NCI-H524 (cell line): ENCODE results near the gene APBA1.
"Not testable (repeated sequence)": the region's sequence is repeated elsewhere in the genome, so short reads cannot be mapped to it uniquely, and the experiment has no call there.

Experiments used
- DNase-seq, 2 experiments: peaks; one replicate each; lab custom pipeline; 2025; lab: John Stamatoyannopoulos, UW

The APBA1 gene

GRCh38 chr9:69442486-69442885 is 229.7 kb downstream of the APBA1 start:
- DNase-seq, result no peak

GRCh38 chr9:69440254-69440955 is 231.8 kb downstream of the APBA1 start:
- DNase-seq, result not testable (repeated sequence)

- not testable (repeated sequence) for DNase-seq
Measured at GRCh38 chr9:69439654-69440053, 232.5 kb downstream of the APBA1 start.

- DNase-seq, result no peak
Measured at GRCh38 chr9:69433968-69434367, 238.2 kb downstream of the APBA1 start.

- no peak for DNase-seq
Measured at GRCh38 chr9:69433392-69433791, 238.8 kb downstream of the APBA1 start.

- no peak for DNase-seq
Measured at GRCh38 chr9:69432623-69433022, 239.5 kb downstream of the APBA1 start.

- DNase-seq, result no peak
Measured at GRCh38 chr9:69431777-69432176, 240.4 kb downstream of the APBA1 start.

- DNase-seq, result no peak
Measured at GRCh38 chr9:69431203-69431602, 241.0 kb downstream of the APBA1 start.

- DNase-seq, result no peak
Measured at GRCh38 chr9:69430206-69430605, 242.0 kb downstream of the APBA1 start.

GRCh38 chr9:69429281-69429680 is 242.9 kb downstream of the APBA1 start:
- DNase-seq, result no peak

- DNase-seq, result no peak
Measured at GRCh38 chr9:69428017-69428785, 244.0 kb downstream of the APBA1 start.

GRCh38 chr9:69427286-69427685 is 244.9 kb downstream of the APBA1 start:
- DNase-seq, result no peak

GRCh38 chr9:69425136-69425801 is 246.9 kb downstream of the APBA1 start:
- DNase-seq, result peak in 1 of 2 experiments; percentile 22

GRCh38 chr9:69421908-69422801 is 250.0 kb downstream of the APBA1 start:
- peak in 1 of 2 experiments; percentile 38 for DNase-seq

- no peak for DNase-seq
Measured at GRCh38 chr9:69420611-69421270, 251.4 kb downstream of the APBA1 start.

- DNase-seq, result peak in 1 of 2 experiments; percentile 7
Measured at GRCh38 chr9:69412741-69413150, 259.4 kb downstream of the APBA1 start.

- no peak for DNase-seq
Measured at GRCh38 chr9:69411931-69412740, 260.0 kb downstream of the APBA1 start.

- no peak for DNase-seq
Measured at GRCh38 chr9:69411246-69411645, 260.9 kb downstream of the APBA1 start.

- DNase-seq, result not testable (repeated sequence)
Measured at GRCh38 chr9:69409936-69410335, 262.2 kb downstream of the APBA1 start.

- no peak for DNase-seq
Measured at GRCh38 chr9:69400470-69400869, 271.7 kb downstream of the APBA1 start.
